Ishikawa (cell line): Measurements from ENCODE around the gene GNB5.

Source experiments
- CREB1 ChIP-seq: IDR thresholded peaks from 2 replicates; pipeline ENCODE4 v1.6.1; 2012; ENCODE audit warnings: low read depth
- EP300 ChIP-seq: IDR thresholded peaks from 2 replicates; pipeline ENCODE4 v1.6.1; 2012; ENCODE audit warnings: borderline replicate concordance
- FOXM1 ChIP-seq: IDR thresholded peaks from 2 replicates; pipeline ENCODE4 v1.6.1; 2012; ENCODE audit warnings: low read depth, borderline replicate concordance
- MAX ChIP-seq: IDR thresholded peaks from 2 replicates; pipeline ENCODE4 v1.6.1; 2012
- RAD21 ChIP-seq: IDR thresholded peaks from 2 replicates; pipeline ENCODE4 v1.6.1; 2012; ENCODE audit warnings: low read depth
- REST ChIP-seq: IDR thresholded peaks from 2 replicates; pipeline ENCODE4 v1.6.1; 2012; ENCODE audit warnings: low read depth, mild to moderate bottlenecking
- TAF1 ChIP-seq: IDR thresholded peaks from 2 replicates; pipeline ENCODE4 v1.6.1; 2012; ENCODE audit warnings: low read depth, mild to moderate bottlenecking
- TEAD4 ChIP-seq: IDR thresholded peaks from 2 replicates; pipeline ENCODE4 v1.6.1; 2012

GRCh38 chr15:52078876-52079700 is 112.1 kb downstream of the GNB5 start:
- TF ChIP-seq RAD21 = peak; percentile 82
- TF ChIP-seq MAX = no peak
- TF ChIP-seq FOXM1 = no peak
- no peak for TF ChIP-seq TAF1
- TF ChIP-seq CREB1 = no peak
- TF ChIP-seq REST = no peak
- no peak for TF ChIP-seq EP300
- TF ChIP-seq TEAD4 = no peak
